Parathyroid adenoma (tissue), 2 donors: ENCODE data around the gene ARHGAP26.

Source experiments
- H2AFZ ChIP-seq: fragments of 300-600 bp; sonication (generic); one replicate; pipeline ENCODE4 v1.7.0; 2017; ENCODE audit warnings: antibody characterized with exemption, mild to moderate bottlenecking
- H3K27ac ChIP-seq: fragments of 300-600 bp; sonication (generic); one replicate; pipeline ENCODE4 v1.7.0; 2017
- H3K27me3 ChIP-seq: fragments of 300-600 bp; sonication (generic); one replicate; pipeline ENCODE4 v1.7.0; 2017; ENCODE audit warnings: low read length; ENCODE audit not compliant: control insufficient read depth, insufficient read depth
- H3K36me3 ChIP-seq: fragments of 300-600 bp; sonication (generic); one replicate; pipeline ENCODE4 v1.7.0; 2017; ENCODE audit warnings: low read length; ENCODE audit not compliant: control insufficient read depth, insufficient read depth
- H3K4me1 ChIP-seq: fragments of 300-600 bp; sonication (generic); one replicate; pipeline ENCODE4 v1.7.0; 2017; ENCODE audit warnings: control low read depth
- H3K4me2 ChIP-seq: fragments of 300-600 bp; sonication (generic); one replicate; pipeline ENCODE4 v1.7.0; 2017; ENCODE audit warnings: low read length
- H3K4me3 ChIP-seq: fragments of 300-600 bp; sonication (generic); one replicate; pipeline ENCODE4 v1.7.0; 2017; ENCODE audit warnings: low read depth, low read length
- H3K79me2 ChIP-seq: fragments of 300-600 bp; sonication (generic); one replicate; pipeline ENCODE4 v1.7.0; 2017; ENCODE audit warnings: control low read depth
- H3K9ac ChIP-seq: fragments of 300-600 bp; sonication (generic); one replicate; pipeline ENCODE4 v1.7.0; 2017; ENCODE audit warnings: mild to moderate bottlenecking
- H3K9me3 ChIP-seq: fragments of 300-600 bp; sonication (generic); one replicate; pipeline ENCODE4 v1.7.0; 2017; ENCODE audit warnings: low read length; ENCODE audit not compliant: control insufficient read depth
- TF ChIP-seq, protein P1 (sequence below): fragments of 300-600 bp; sonication (generic); IDR thresholded peaks from one replicate; pipeline ENCODE4 v1.7.0; 2017; ENCODE audit warnings: antibody characterized with exemption, mild to moderate bottlenecking
- donor health status: primary hyperparathyroidism.

The ARHGAP26 gene

DNA sequence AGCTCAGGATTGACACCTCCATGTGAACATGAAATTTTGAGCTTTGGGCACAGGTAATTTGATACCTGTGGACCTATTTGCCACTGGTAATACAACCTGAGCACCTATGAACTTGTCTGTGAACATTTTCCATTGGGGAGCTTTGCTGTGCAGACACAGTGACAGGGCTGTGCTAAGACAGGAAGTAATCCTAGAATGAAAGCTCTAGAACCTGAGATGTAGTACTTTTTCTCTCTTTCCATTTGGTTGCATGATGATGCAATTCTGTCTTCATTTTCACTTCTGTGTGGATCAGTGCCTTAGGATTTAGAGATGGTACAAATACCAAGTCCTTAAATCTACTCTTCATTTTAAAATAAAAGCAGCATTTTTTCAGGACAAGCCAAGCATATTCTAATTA is 416.4 kb downstream of the ARHGAP26 start:
- Histone ChIP-seq H3K36me3 (no peaks in the 10 kb centered on the region), H3K27ac (no peak overlapping the region), H3K27me3 (no peaks in the 10 kb centered on the region), H3K9me3 (no peaks in the 10 kb centered on the region), H3K4me3 (no peak overlapping the region), H3K4me2 (no peak overlapping the region), H3K79me2 (no peaks in the 10 kb centered on the region), H3K4me1 (no peaks in the 10 kb centered on the region), H2AFZ (no peak overlapping the region), H3K9ac (no peak overlapping the region)
- TF ChIP-seq, protein P1, sequence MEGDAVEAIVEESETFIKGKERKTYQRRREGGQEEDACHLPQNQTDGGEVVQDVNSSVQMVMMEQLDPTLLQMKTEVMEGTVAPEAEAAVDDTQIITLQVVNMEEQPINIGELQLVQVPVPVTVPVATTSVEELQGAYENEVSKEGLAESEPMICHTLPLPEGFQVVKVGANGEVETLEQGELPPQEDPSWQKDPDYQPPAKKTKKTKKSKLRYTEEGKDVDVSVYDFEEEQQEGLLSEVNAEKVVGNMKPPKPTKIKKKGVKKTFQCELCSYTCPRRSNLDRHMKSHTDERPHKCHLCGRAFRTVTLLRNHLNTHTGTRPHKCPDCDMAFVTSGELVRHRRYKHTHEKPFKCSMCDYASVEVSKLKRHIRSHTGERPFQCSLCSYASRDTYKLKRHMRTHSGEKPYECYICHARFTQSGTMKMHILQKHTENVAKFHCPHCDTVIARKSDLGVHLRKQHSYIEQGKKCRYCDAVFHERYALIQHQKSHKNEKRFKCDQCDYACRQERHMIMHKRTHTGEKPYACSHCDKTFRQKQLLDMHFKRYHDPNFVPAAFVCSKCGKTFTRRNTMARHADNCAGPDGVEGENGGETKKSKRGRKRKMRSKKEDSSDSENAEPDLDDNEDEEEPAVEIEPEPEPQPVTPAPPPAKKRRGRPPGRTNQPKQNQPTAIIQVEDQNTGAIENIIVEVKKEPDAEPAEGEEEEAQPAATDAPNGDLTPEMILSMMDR, result no peak

DNA sequence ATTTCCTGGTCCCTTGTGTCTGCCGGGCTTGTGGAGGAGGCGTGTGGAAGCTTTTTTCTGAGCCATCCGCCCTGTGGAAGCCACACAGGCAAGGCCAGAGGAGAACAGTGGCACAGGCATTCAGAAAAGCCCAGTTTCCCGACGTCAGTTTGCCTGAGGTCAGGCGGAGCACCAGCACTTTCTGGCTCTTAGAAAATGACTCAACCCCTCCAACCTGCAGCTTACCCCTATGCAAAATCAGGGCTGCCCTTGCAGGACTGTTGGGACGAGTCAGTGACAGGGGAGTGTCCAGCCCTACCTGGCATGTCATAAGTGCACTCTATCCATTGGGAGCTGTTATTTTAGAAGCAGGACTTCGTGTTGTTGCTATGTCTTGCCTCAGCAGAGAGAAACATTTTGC is 417.3 kb downstream of the ARHGAP26 start:
- Histone ChIP-seq H3K27me3 (no peaks in the 10 kb centered on the region), H3K9ac (no peak overlapping the region), H3K9me3 (no peaks in the 10 kb centered on the region), H3K4me2 (no peak overlapping the region), H2AFZ (no peak overlapping the region), H3K27ac (no peak overlapping the region), H3K79me2 (no peaks in the 10 kb centered on the region), H3K4me1 (no peaks in the 10 kb centered on the region), H3K4me3 (no peak overlapping the region), H3K36me3 (no peaks in the 10 kb centered on the region)
- TF ChIP-seq, protein P1, result no peak

DNA sequence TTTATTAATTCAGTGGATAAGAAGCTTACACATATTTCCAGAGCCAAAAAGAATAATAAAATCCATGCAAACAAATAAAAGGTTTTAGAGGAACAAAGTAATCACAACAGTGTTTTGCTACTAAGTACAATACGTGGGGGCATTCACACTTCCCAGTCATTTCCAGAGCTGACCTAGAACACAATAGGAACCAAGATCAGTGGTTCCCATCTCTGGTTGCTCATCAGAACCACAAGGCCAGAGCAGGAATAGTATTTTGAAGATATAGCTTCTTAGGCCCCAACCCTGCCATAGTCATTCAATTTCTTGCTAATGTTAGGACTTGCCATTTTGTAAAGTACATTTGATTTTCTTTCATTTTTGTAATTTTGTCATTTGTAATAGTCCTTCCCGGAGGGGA is 417.9 kb downstream of the ARHGAP26 start:
- TF ChIP-seq, protein P1, result no peak
- Histone ChIP-seq H3K27ac (no peak overlapping the region), H3K27me3 (no peaks in the 10 kb centered on the region), H3K4me1 (no peaks in the 10 kb centered on the region), H2AFZ (no peak overlapping the region), H3K4me2 (no peak overlapping the region), H3K79me2 (no peaks in the 10 kb centered on the region), H3K9ac (no peak overlapping the region), H3K4me3 (no peak overlapping the region), H3K36me3 (no peaks in the 10 kb centered on the region), H3K9me3 (no peaks in the 10 kb centered on the region)

DNA sequence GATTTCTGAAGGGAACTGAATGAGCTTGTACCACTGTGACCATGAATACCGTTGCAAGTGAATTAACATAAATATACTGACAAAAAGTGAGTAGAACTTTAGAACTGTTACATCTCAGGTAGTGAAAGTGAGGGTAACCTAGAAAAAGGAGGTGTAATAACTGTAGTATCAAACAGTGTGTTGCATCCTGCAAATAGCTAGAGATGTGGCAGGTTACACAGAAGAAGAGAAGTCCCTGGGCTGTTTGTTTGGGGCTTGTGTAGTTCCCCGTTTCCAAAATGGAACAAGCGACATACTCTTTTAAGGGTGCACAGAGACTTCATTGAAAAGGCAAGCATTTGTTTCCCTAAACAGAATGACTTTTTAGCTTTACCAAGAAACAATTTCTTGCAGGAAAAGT is 418.5 kb downstream of the ARHGAP26 start:
- no peak overlapping the region for H3K4me3 ChIP-seq
- H3K9ac ChIP-seq, result no peak overlapping the region
- no peak overlapping the region for H2AFZ ChIP-seq
- no peaks in the 10 kb centered on the region for H3K4me1 ChIP-seq
- no peaks in the 10 kb centered on the region for H3K79me2 ChIP-seq
- no peaks in the 10 kb centered on the region for H3K36me3 ChIP-seq
- no peaks in the 10 kb centered on the region for H3K9me3 ChIP-seq
- H3K4me2 ChIP-seq, result no peak overlapping the region
- no peaks in the 10 kb centered on the region for H3K27me3 ChIP-seq
- no peak overlapping the region for H3K27ac ChIP-seq
- TF ChIP-seq, protein P1, result no peak

DNA sequence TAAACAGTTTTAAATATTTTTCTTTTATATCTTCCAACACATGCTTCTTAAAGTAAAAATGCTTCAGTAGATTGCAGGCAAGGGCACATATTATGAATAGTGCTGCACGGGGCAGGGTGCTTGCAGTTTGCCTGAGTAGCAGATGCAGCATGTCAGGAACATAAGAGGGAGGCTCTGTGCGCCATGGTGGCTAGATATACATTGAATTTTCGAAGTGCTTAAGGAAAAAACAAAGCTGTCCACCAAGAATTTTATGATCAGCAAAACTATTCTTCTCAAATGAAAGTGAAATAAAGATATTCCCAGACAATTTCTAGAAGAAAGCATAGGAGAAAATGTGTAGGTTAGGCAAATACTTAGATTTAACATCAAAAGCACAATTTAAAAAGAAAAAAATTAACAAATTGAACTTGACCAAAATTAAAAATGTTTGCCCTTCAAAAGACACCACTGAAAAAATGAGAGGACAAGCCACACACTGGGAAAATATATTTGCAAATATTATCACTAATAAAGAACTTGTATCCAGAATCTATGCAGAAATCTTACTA is 420.2 kb downstream of the ARHGAP26 start:
- H3K9ac ChIP-seq, result no peak overlapping the region
- no peak overlapping the region for H3K27ac ChIP-seq
- H3K4me3 ChIP-seq, result no peak overlapping the region
- H2AFZ ChIP-seq, result no peak overlapping the region
- no peaks in the 10 kb centered on the region for H3K36me3 ChIP-seq
- no peaks in the 10 kb centered on the region for H3K4me1 ChIP-seq
- no peaks in the 10 kb centered on the region for H3K27me3 ChIP-seq
- no peak overlapping the region for H3K4me2 ChIP-seq
- TF ChIP-seq, protein P1, result no peak
- H3K9me3 ChIP-seq, result no peaks in the 10 kb centered on the region
- H3K79me2 ChIP-seq, result no peaks in the 10 kb centered on the region
